HEK293 (cell line): Measurements from ENCODE around the gene EPN1.

Experiments
- CTCF ChIP-seq: fragments of 450-650 bp; formaldehyde crosslinking; IDR thresholded peaks from 2 replicates; pipeline ENCODE4 v1.5.1; 2016; ENCODE audit warnings: missing biosample characterization, missing genetic modification characterization
- ZBTB10 ChIP-seq: fragments of 450-650 bp; formaldehyde crosslinking; IDR thresholded peaks from 2 replicates; pipeline ENCODE4 v1.5.1; 2016; ENCODE audit warnings: missing biosample characterization, missing genetic modification characterization
- ZBTB20 ChIP-seq: fragments of 450-650 bp; formaldehyde crosslinking; IDR thresholded peaks from 2 replicates; pipeline ENCODE4 v1.5.1; 2016; ENCODE audit warnings: missing biosample characterization, missing genetic modification characterization
- ZNF426 ChIP-seq: fragments of 450-650 bp; formaldehyde crosslinking; IDR thresholded peaks from 2 replicates; pipeline ENCODE4 v1.5.1; 2017; ENCODE audit warnings: missing biosample characterization, missing genetic modification characterization, mild to moderate bottlenecking, inconsistent platforms, moderate library complexity
- ZSCAN30 ChIP-seq: fragments of 450-650 bp; IDR thresholded peaks from 2 replicates; pipeline ENCODE4 v1.5.1; 2018; ENCODE audit warnings: missing biosample characterization, mild to moderate bottlenecking, missing genetic modification characterization, moderate library complexity

- TF ChIP-seq CTCF (tag by site-specific recombination) (no peak), ZSCAN30 (tag by site-specific recombination) (no peak), ZNF426 (no peak), ZBTB10 (tag by site-specific recombination) (no peak), ZBTB20 (no peak)
These were observed 11.5 kb downstream of the EPN1 start for GRCh38 chr19:55686311-55687050.
